ENCODE data around the gene DMBT1.

GRCh38 chr10:122577311-122577885 is 16.8 kb downstream of the DMBT1 start:
- no peak for TF ChIP-seq CTCF (IDR thresholded peaks at IDR 0.05; ENCODE audit: low read depth, low read length)
- no peak for TF ChIP-seq EZH2phosphoT487 (IDR thresholded peaks at IDR 0.05; ENCODE audit: low read depth)

Data from OCI-LY3 (cell line).